Endothelial cell of umbilical vein (primary cell): Measurements from ENCODE around the gene TMEM35B.
A peak's percentile ranks its signal among the peaks of the same experiment; 100 is the strongest.

Experiments
- EZH2 ChIP-seq: IDR thresholded peaks from 2 replicates; pipeline ENCODE4 v1.6.1; 2012; ENCODE audit warnings: borderline replicate concordance, low read depth, mild to moderate bottlenecking, moderate library complexity, low read length, inconsistent platforms; ENCODE audit not compliant: severe bottlenecking
- TF ChIP-seq, protein P1 (sequence below), 2 donors: IDR thresholded peaks; 1 replicate in 1 of 2; 2 replicates in 1 of 2; pipeline ENCODE4 v1.5.1; 2011; ENCODE audit warnings: low read length in 2 of 2, mild to moderate bottlenecking in 2 of 2, moderate library complexity in 2 of 2, control low read depth in 1 of 2, inconsistent platforms in 1 of 2, low read depth in 1 of 2; ENCODE audit not compliant: insufficient read depth in 1 of 2; ENCODE audit errors: extremely low read depth in 1 of 2

DNA sequence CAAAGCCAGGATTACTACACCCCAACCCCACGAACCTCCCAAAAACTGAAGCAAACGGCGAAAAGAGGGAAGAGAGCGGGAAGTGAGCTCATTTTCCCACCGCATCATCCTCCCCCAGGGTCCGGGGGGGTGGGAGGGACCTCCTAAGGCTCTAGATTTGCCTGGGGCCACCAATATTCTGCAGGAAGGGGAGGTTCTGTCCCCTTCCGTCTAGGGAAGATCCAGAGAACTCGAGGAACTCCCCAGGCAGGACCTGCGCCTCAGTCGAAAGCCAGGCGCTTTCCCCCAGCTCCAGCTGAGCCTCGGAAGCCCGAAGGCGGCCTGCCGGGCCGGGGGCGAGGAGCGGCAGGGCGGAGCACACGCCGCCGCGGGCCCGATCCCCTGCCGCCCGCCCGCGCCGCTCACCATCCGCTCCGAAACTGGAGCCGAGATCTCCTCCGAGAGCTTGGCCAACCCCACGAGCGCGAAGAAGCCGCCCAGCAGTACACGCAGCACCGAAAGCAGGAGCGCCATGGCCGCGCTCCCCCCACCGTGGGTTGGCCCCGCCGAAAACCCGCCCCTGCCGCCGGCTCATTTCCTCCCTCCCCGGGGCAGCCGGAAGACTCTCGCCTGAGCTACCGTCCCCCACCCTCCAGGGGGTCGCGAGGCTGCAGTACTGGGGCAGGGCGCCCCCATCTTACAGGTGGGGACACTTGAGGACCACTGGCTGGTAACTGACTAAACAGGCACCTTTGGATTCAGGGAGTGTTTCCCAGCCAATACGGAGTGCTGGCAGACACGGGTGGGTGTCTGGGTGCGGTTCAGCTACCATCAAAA lies at the start of gene TMEM35B:
- TF ChIP-seq EZH2, result peak; percentile 33
- TF ChIP-seq, protein P1, sequence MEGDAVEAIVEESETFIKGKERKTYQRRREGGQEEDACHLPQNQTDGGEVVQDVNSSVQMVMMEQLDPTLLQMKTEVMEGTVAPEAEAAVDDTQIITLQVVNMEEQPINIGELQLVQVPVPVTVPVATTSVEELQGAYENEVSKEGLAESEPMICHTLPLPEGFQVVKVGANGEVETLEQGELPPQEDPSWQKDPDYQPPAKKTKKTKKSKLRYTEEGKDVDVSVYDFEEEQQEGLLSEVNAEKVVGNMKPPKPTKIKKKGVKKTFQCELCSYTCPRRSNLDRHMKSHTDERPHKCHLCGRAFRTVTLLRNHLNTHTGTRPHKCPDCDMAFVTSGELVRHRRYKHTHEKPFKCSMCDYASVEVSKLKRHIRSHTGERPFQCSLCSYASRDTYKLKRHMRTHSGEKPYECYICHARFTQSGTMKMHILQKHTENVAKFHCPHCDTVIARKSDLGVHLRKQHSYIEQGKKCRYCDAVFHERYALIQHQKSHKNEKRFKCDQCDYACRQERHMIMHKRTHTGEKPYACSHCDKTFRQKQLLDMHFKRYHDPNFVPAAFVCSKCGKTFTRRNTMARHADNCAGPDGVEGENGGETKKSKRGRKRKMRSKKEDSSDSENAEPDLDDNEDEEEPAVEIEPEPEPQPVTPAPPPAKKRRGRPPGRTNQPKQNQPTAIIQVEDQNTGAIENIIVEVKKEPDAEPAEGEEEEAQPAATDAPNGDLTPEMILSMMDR (IDR thresholded peaks at IDR 0.05; ENCODE audit: extremely low read depth in 1 of 2, insufficient read depth in 1 of 2, low read depth in 1 of 2, low read length in 2 of 2), result peak in 1 of 2 donors; percentile 8
